HUES6 (cell line): ENCODE results near the gene XAF1.
"Not testable (repeated sequence)": the region's sequence is repeated elsewhere in the genome, so short reads cannot be mapped to it uniquely, and the experiment has no call there.

Source experiments
- H3K27ac ChIP-seq: 2 replicates; pipeline ENCODE4 v1.7.0; 2013; ENCODE audit warnings: low read depth, mild to moderate bottlenecking, low read length, inconsistent platforms
- H3K27me3 ChIP-seq: 2 replicates; pipeline ENCODE4 v1.6.1; 2013; ENCODE audit warnings: low read length; ENCODE audit not compliant: control insufficient read depth, insufficient read depth
- H3K36me3 ChIP-seq: 2 replicates; pipeline ENCODE4 v1.6.1; 2013; ENCODE audit warnings: low read length; ENCODE audit not compliant: control insufficient read depth, insufficient read depth
- H3K4me1 ChIP-seq: 2 replicates; pipeline ENCODE4 v1.6.1; 2013; ENCODE audit warnings: low read length; ENCODE audit not compliant: control insufficient read depth, insufficient read depth
- H3K4me3 ChIP-seq: 2 replicates; pipeline ENCODE4 v1.5.1; 2013; ENCODE audit warnings: low read depth, low read length
- H3K9ac ChIP-seq: one replicate; pipeline ENCODE4 v1.6.1; 2013; ENCODE audit warnings: mild to moderate bottlenecking, low read length
- H3K9me3 ChIP-seq: 2 replicates; pipeline ENCODE4 v1.6.1; 2013; ENCODE audit warnings: low read depth, low read length; ENCODE audit not compliant: control insufficient read depth, insufficient read depth

Gene XAF1

GRCh38 chr17:6800422-6801027 is 44.7 kb downstream of the XAF1 start:
- Histone ChIP-seq H3K9ac (no peak overlapping the region), H3K4me1 (no peaks in the 10 kb centered on the region), H3K4me3 (no peak overlapping the region), H3K27me3 (no peaks in the 10 kb centered on the region), H3K27ac (no peak overlapping the region), H3K36me3 (no peaks in the 10 kb centered on the region), H3K9me3 (no peaks in the 10 kb centered on the region)

DNA sequence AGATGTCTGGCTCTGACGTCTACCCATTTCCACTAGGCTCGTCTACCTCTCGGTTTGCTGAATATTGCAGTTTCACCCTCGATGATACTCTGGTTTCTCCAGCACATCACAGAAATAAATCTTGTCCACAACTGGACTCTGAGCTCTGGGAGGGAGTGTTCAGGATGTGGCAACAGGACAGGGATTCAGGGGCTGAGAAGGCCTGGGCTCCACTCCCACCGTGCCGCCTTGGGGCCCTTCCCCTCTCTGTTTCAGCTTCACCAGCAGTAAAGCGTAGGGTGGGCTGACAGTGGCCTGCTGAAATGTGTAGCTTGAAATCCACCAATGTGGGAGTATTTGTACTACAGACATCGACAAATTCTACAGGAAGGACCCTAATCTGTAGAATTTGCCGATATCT is 55.7 kb downstream of the XAF1 start:
- Histone ChIP-seq H3K9ac (no peak overlapping the region), H3K27ac (no peak overlapping the region), H3K4me3 (no peak overlapping the region), H3K36me3 (no peaks in the 10 kb centered on the region), H3K9me3 (peaks cover 15% of the 10 kb centered on the region; the same call in 1 of the 2 replicates), H3K27me3 (peaks cover 5% of the 10 kb centered on the region; the same call in 1 of the 2 replicates), H3K4me1 (no peaks in the 10 kb centered on the region)

DNA sequence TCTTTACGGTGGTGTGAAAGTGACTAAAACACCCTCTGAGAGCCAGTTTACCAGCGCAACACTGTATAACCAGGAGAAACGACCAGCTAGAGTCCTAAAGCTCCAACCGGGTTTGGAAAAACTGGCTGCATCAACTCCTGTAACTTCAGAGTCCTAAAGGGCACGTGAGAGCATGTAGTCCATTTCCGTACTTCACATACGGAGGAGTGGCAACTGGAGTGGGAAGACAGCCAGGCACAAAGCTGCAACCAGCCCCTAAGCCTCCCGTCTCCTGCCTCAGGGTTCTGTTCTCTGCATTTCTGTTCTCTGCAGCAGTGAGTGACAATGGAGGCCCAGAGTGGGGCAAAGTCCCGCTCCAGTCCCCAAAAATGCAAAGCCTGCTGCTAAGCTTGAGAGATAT is 56.4 kb downstream of the XAF1 start:
- H3K9me3 ChIP-seq: peaks cover 15% of the 10 kb centered on the region; the same call in 1 of the 2 replicates
- no peak overlapping the region for H3K27ac ChIP-seq
- H3K9ac ChIP-seq: no peak overlapping the region
- H3K36me3 ChIP-seq: no peaks in the 10 kb centered on the region
- H3K4me3 ChIP-seq: no peak overlapping the region
- H3K27me3 ChIP-seq: peaks cover 5% of the 10 kb centered on the region; the same call in 1 of the 2 replicates
- H3K4me1 ChIP-seq: no peaks in the 10 kb centered on the region

- H3K36me3 ChIP-seq: no peaks in the 10 kb centered on the region
- H3K27ac ChIP-seq: no peak overlapping the region
- H3K9me3 ChIP-seq: 0 out of 2 replicates have a peak, but pooled peaks cover 5% of the 10 kb centered on the region
Measured at GRCh38 chr17:6815775-6816174, 59.9 kb downstream of the XAF1 start.

DNA sequence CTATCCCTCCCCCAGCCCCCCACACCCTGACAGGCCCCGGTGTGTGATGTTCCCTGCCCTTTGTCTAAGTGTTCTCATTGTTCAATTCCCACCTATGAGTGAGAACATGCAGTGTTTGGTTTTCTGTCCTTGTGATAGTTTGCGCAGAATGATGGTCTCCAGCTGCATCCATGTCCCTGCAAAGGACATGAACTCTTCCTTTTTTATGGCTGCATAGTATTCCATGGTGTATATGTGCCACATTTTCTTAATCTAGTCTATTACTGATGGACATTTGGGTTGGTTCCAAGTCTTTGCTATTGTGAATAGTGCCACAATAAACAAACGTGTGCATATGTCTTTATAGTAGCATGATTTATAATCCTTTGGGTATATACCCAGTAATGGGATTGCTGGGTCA is 60.5 kb downstream of the XAF1 start:
- peaks cover 20% of the 10 kb centered on the region for H3K27me3 ChIP-seq
- not testable (repeated sequence) for H3K4me1 ChIP-seq, H3K9me3 ChIP-seq, H3K9ac ChIP-seq, H3K4me3 ChIP-seq, H3K27ac ChIP-seq, H3K36me3 ChIP-seq

More at GRCh38 chr17:6815775-6816174, 59.9 kb downstream of the XAF1 start:
- no peak overlapping the region for H3K4me3 ChIP-seq
- no peaks in the 10 kb centered on the region for H3K4me1 ChIP-seq
- peaks cover 20% of the 10 kb centered on the region for H3K27me3 ChIP-seq
- H3K9ac ChIP-seq: no peak overlapping the region

- Histone ChIP-seq H3K9me3 (peaks cover 14% of the 10 kb centered on the region), H3K9ac (no peak overlapping the region), H3K36me3 (no peaks in the 10 kb centered on the region), H3K27ac (no peak overlapping the region), H3K4me1 (no peaks in the 10 kb centered on the region), H3K4me3 (no peak overlapping the region), H3K27me3 (peaks cover 15% of the 10 kb centered on the region)
Measured at GRCh38 chr17:6818938-6819337, 63.1 kb downstream of the XAF1 start.

DNA sequence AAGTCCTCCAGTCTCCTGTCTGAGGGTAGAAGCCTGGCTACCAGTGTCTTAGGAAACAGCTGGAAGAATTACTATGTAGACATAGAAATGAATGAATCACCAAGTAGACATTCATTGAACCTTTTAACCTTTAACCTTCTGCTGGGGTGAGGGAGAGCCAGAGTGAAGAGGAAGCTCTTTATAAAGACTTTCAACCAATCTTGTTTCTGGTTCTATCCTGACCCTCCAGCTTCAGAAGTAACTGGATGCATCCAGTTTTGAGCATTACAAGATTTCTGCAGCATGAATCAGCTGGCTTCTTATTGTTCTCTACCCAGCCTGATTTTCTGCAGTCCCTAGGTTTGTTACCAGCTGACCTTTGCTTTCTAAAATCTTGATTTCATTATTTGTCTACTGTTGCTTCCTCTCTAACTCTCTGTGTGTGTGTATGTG is 67.2 kb downstream of the XAF1 start:
- H3K4me3 ChIP-seq: no peak overlapping the region
- H3K4me1 ChIP-seq: no peaks in the 10 kb centered on the region
- no peaks in the 10 kb centered on the region for H3K36me3 ChIP-seq
- H3K9ac ChIP-seq: no peak overlapping the region
- H3K9me3 ChIP-seq: peaks cover 14% of the 10 kb centered on the region
- H3K27me3 ChIP-seq: peaks cover 10% of the 10 kb centered on the region
- no peak overlapping the region for H3K27ac ChIP-seq
